ENCODE data around the gene APOO. TPM values are rescaled to one million over a fixed set of nuclear protein-coding genes. Genes with fewer than 3 reads are reported as not detected.

APOO gene
- total RNA-seq, 4 donors from 2014 or later = 2.0 to 21.9 (median 11.2) TPM

DNA sequence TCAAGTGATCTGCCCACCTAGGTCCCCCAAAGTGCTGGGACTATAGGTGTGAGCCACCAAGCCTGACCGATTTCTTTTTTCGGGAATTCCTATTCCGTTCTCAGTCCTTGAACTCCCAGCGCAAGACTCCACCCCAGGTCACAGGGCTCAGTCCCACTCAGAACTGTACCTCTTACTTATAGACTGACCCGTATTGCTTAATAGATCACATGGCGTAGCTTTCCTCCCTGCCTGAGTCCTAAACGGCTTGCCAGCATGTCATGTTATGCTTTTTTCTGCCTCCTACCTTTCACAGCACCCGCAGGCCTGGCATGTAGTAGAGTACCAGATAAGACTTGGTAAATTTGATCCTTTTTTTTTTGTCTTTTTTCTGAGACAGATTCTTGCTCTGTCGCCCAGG lies 102.3 kb downstream of the APOO start:
- Histone ChIP-seq H3K27ac (no peak overlapping the region), H3K9me3 (no peaks in the 10 kb centered on the region), H3K36me3 (no peaks in the 10 kb centered on the region), H3K4me1 (no peaks in the 10 kb centered on the region), H3K4me3 (no peak overlapping the region), H3K27me3 (no peaks in the 10 kb centered on the region)
- TF ChIP-seq, protein P1, sequence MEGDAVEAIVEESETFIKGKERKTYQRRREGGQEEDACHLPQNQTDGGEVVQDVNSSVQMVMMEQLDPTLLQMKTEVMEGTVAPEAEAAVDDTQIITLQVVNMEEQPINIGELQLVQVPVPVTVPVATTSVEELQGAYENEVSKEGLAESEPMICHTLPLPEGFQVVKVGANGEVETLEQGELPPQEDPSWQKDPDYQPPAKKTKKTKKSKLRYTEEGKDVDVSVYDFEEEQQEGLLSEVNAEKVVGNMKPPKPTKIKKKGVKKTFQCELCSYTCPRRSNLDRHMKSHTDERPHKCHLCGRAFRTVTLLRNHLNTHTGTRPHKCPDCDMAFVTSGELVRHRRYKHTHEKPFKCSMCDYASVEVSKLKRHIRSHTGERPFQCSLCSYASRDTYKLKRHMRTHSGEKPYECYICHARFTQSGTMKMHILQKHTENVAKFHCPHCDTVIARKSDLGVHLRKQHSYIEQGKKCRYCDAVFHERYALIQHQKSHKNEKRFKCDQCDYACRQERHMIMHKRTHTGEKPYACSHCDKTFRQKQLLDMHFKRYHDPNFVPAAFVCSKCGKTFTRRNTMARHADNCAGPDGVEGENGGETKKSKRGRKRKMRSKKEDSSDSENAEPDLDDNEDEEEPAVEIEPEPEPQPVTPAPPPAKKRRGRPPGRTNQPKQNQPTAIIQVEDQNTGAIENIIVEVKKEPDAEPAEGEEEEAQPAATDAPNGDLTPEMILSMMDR (IDR thresholded peaks at IDR 0.05) = no peak
- no peak for TF ChIP-seq POLR2A (IDR thresholded peaks at IDR 0.05)
- no peak for DNase-seq
- intact Hi-C loops (cut with DNase I; ENCODE audit: low total_unique reads) = no loop called here

DNA sequence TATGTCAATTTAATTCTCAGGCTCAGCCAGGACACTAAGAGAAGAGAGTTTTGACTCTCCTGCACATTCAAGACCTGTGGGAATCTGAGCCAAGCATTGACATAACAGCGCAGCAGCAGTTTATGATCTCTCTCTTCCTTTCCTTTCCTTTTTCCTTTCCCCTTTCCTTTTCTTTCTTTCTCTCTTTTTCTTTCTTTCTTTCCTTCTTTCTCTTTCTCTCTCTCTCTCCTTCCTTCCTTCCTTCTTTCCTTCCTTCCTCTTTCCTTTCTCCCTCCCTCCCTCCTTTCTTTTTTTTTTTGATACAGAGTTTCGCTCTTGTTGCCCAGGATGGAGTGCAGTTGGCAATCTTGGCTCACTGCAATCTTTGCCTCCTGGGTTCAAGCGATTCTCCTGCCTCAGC lies 103.2 kb downstream of the APOO start:
- H3K27me3 ChIP-seq = no peaks in the 10 kb centered on the region
- H3K27ac ChIP-seq = peak overlapping the region; percentile 39 to 50
- TF ChIP-seq, protein P1 (IDR thresholded peaks at IDR 0.05) = no peak
- no peak for TF ChIP-seq POLR2A (IDR thresholded peaks at IDR 0.05)
- intact Hi-C loops (cut with DNase I; ENCODE audit: low total_unique reads) = no loop called here
- no peaks in the 10 kb centered on the region for H3K36me3 ChIP-seq
- no peak overlapping the region for H3K4me3 ChIP-seq
- DNase-seq = no peak
- H3K4me1 ChIP-seq = no peaks in the 10 kb centered on the region
- no peaks in the 10 kb centered on the region for H3K9me3 ChIP-seq

DNA sequence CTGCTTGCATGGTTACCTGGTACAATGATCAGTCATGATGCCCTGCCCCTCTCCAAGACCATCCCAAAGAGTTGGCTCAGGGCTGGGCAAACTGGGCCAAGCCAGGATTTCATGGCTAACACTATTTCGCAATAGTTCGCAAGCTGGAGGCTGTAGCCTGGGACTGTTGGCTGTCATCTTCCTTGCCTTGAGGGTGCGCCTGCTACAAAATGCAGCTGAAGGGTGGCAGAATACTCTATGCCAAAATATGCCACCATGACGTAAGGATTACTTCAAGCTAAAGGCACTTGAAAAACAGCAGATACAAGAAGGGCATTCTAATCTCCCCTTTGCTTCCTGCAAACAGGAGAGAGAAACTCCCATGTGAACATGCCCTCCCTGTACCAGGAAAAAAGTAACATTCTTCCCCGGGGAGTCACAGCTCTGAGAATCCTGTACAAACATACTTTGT lies 103.8 kb downstream of the APOO start:
- Histone ChIP-seq H3K27ac (peak overlapping the region; percentile 39 to 50), H3K4me3 (no peak overlapping the region), H3K9me3 (no peaks in the 10 kb centered on the region), H3K36me3 (no peaks in the 10 kb centered on the region), H3K4me1 (no peaks in the 10 kb centered on the region), H3K27me3 (no peaks in the 10 kb centered on the region)
- no peak for DNase-seq
- intact Hi-C loops (cut with DNase I; ENCODE audit: low total_unique reads) = no loop called here
- TF ChIP-seq, protein P1 (IDR thresholded peaks at IDR 0.05) = no peak
- no peak for TF ChIP-seq POLR2A (IDR thresholded peaks at IDR 0.05)

DNA sequence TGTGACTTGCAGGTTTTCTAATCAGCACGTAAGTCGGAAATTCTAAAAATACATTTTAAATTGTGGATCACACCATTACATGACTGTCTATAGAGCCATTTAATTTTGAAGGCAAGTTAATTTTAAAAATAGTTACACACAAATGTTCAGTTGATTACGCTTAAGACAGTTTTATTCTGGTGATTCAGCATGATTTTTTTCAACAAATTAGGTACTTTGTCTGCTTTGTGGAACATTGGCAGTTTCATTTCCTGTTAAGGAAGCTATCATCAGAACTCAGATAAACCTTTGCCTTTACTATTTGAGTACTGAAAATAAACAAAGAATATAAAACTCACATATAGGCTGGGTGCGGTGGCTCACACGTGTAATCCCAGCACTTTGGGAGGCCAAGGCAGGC lies 105.3 kb downstream of the APOO start:
- H3K4me3 ChIP-seq = no peak overlapping the region
- H3K27ac ChIP-seq = peak overlapping the region; percentile 17 to 19
- no peaks in the 10 kb centered on the region for H3K27me3 ChIP-seq
- DNase-seq = no peak
- no peaks in the 10 kb centered on the region for H3K4me1 ChIP-seq
- H3K9me3 ChIP-seq = no peaks in the 10 kb centered on the region
- TF ChIP-seq, protein P1 (IDR thresholded peaks at IDR 0.05) = no peak
- TF ChIP-seq POLR2A (IDR thresholded peaks at IDR 0.05) = no peak
- intact Hi-C loops (cut with DNase I; ENCODE audit: low total_unique reads) = no loop called here
- no peaks in the 10 kb centered on the region for H3K36me3 ChIP-seq

DNA sequence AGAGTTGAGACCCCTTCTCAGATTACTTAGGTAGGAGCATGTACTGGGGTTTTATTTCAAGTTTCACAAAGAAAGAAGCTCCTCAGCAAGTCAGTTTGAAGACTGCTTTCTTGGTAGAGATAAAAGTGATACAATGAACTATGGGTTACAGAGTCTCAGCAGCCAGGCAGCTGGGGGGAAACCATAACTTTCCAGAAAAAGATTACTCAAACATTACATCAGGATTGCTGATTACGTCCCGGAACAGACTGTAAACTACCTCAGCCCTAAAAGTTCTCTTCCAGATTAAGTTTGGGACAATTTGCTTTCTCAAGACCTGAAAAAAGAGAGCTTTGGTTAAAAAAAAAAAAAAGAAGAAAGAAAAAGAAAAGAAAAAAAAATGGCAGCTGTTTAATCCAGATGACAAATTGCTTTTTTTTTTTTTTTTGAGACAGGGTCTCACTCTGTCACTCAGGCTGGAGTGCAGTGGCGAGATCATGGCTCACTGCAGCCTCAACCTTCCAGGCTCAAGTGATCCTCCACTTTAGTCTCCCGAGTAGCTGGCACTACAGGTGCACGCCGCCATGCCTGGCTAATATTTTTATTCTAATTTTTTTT lies 108.2 kb downstream of the APOO start:
- intact Hi-C loops (cut with DNase I; ENCODE audit: low total_unique reads) = no loop called here
- no peaks in the 10 kb centered on the region for H3K27me3 ChIP-seq
- H3K4me1 ChIP-seq = no peaks in the 10 kb centered on the region
- no peak for DNase-seq
- no peak overlapping the region for H3K27ac ChIP-seq
- TF ChIP-seq POLR2A (IDR thresholded peaks at IDR 0.05) = no peak
- TF ChIP-seq, protein P1 (IDR thresholded peaks at IDR 0.05) = no peak
- H3K4me3 ChIP-seq = no peak overlapping the region
- no peaks in the 10 kb centered on the region for H3K9me3 ChIP-seq
- H3K36me3 ChIP-seq = no peaks in the 10 kb centered on the region

All from uterus (tissue), 4 donors.